Keratinocyte (primary cell): ENCODE results near the gene WFDC2. TPM values are rescaled to one million over a fixed set of nuclear protein-coding genes. Genes with fewer than 3 reads are reported as not detected.

Experiments used
- DNase-seq: peaks from one replicate; pipeline ENCODE4 v3.0.0-alpha.2; 2011; ENCODE audit warnings: low read depth, missing footprints, low spot score
- FAIRE-seq: peaks from 2 replicates; lab custom pipeline; 2011; peaks lifted over from hg19 to GRCh38; lab: Jason Lieb, UNC
- H2AFZ ChIP-seq: 2 replicates; pipeline ENCODE4 v1.6.0; 2012; ENCODE audit warnings: low read length, control low read depth, inconsistent platforms; ENCODE audit not compliant: control insufficient read depth
- H3K27ac ChIP-seq: 2 replicates; pipeline ENCODE4 v1.5.1; 2011; ENCODE audit warnings: low read length; ENCODE audit not compliant: control insufficient read depth, insufficient read depth
- H3K27me3 ChIP-seq: 3 replicates; pipeline ENCODE4 v1.6.0; 2011; ENCODE audit warnings: low read length; ENCODE audit not compliant: control insufficient read depth, insufficient read depth; ENCODE audit errors: extremely low read depth
- H3K36me3 ChIP-seq, 2 experiments: 2 replicates in 1 of 2; 3 replicates in 1 of 2; pipeline ENCODE4 v1.5.1; 2011; ENCODE audit warnings: low read length in 2 of 2, mild to moderate bottlenecking in 1 of 2; ENCODE audit not compliant: control insufficient read depth in 2 of 2, insufficient read depth in 2 of 2; ENCODE audit errors: extremely low read depth in 1 of 2
- H3K4me1 ChIP-seq: 3 replicates; pipeline ENCODE4 v1.5.1; 2011; ENCODE audit warnings: low read length; ENCODE audit not compliant: control insufficient read depth, insufficient read depth; ENCODE audit errors: extremely low read depth
- H3K4me2 ChIP-seq: 3 replicates; pipeline ENCODE4 v1.6.0; 2011; ENCODE audit warnings: low read depth, low read length; ENCODE audit not compliant: control insufficient read depth, insufficient read depth; ENCODE audit errors: extremely low read depth
- H3K4me3 ChIP-seq, 3 experiments: fragments of 200-600 bp in 1 of 3; sonication (generic) in 1 of 3; 2 replicates in 2 of 3; 3 replicates in 1 of 3; pipeline ENCODE4 v1.5.1; 2011 to 2016; ENCODE audit warnings: low read length in 3 of 3, mild to moderate bottlenecking in 3 of 3, control low read depth in 2 of 3, inconsistent platforms in 1 of 3, low read depth in 1 of 3, mixed read lengths in 1 of 3, mixed run types in 1 of 3, moderate library complexity in 1 of 3; ENCODE audit not compliant: control insufficient read depth in 2 of 3, insufficient read depth in 2 of 3; ENCODE audit errors: extremely low read depth in 1 of 3
- H3K79me2 ChIP-seq: 2 replicates; pipeline ENCODE4 v1.6.0; 2012; ENCODE audit warnings: low read length; ENCODE audit not compliant: control insufficient read depth, insufficient read depth
- H3K9ac ChIP-seq: 3 replicates; pipeline ENCODE4 v1.6.0; 2011; ENCODE audit warnings: low read length; ENCODE audit not compliant: control insufficient read depth, insufficient read depth; ENCODE audit errors: extremely low read depth
- H3K9me1 ChIP-seq: 3 replicates; pipeline ENCODE4 v1.6.0; 2011; ENCODE audit warnings: low read length; ENCODE audit not compliant: control insufficient read depth, insufficient read depth; ENCODE audit errors: extremely low read depth
- H3K9me3 ChIP-seq: 2 replicates; pipeline ENCODE4 v1.5.1; 2012; ENCODE audit warnings: low read depth, low read length; ENCODE audit not compliant: control insufficient read depth
- H4K20me1 ChIP-seq: 3 replicates; pipeline ENCODE4 v1.6.0; 2011; ENCODE audit warnings: low read length; ENCODE audit not compliant: control insufficient read depth, insufficient read depth; ENCODE audit errors: extremely low read depth
- CTCF ChIP-seq, 3 experiments: IDR thresholded peaks in 1 of 3; conservative IDR thresholded peaks in 1 of 3; optimal IDR thresholded peaks in 1 of 3; 2 replicates in 2 of 3; 3 replicates in 1 of 3; pipeline versions ENCODE3 to v1.5.1; 2011; ENCODE audit warnings: low read length in 3 of 3, mild to moderate bottlenecking in 3 of 3, moderate library complexity in 2 of 3, control low read depth in 1 of 3, inconsistent platforms in 1 of 3; ENCODE audit not compliant: insufficient read depth in 2 of 3; ENCODE audit errors: extremely low read depth in 1 of 3
- EZH2 ChIP-seq: IDR thresholded peaks from one replicate; pipeline ENCODE4 v1.6.1; 2012; ENCODE audit warnings: inconsistent platforms, mild to moderate bottlenecking, low read length, moderate library complexity
- dilution Hi-C: fragments of 300-500 bp; cut with MboI; formaldehyde crosslinking; loops from one replicate; pipeline ENCODE4 v1.7.0; 2020; ENCODE audit warnings: low sequenced_read_pairs; ENCODE audit not compliant: extremely low pct_ligation_motif_present
- polyA plus RNA-seq, 5 experiments: library from polyadenylated mRNA; depleted of rRNA in 3 of 5; stranded (reverse) in 3 of 5; stranded (forward) in 1 of 5; unstranded in 1 of 5; fragments of >200 nt; gene quantifications; 1 replicate in 1 of 5; 2 replicates in 3 of 5; 3 replicates in 1 of 5; pipeline versions ENCODE4 v1.2.1 to v1.2.3, GENCODE V29; 2011 to 2012; ENCODE audit warnings: missing spikeins in 2 of 5, low read depth in 1 of 5, low replicate concordance in 1 of 5

WFDC2 gene
- polyA plus RNA-seq, 1 donor (not counting 4 experiments of a cell fraction or from before 2014, with no cell fraction given) = not detected

GRCh38 chr20:45510242-45510862 is 40.8 kb downstream of the WFDC2 start:
- Histone ChIP-seq H3K27ac (no peak overlapping the region), H3K9me3 (no peaks in the 10 kb centered on the region), H3K4me1 (peaks cover 21% of the 10 kb centered on the region), H3K4me2 (no peak overlapping the region), H3K4me3 (no peak overlapping the region), H3K9ac (no peak overlapping the region), H4K20me1 (no peaks in the 10 kb centered on the region), H3K79me2 (no peaks in the 10 kb centered on the region), H2AFZ (no peak overlapping the region), H3K36me3 (no peaks in the 10 kb centered on the region), H3K9me1 (no peaks in the 10 kb centered on the region), H3K27me3 (peaks cover 6% of the 10 kb centered on the region)
- dilution Hi-C loops = no loop called here
- DNase-seq = no peak
- no peak for FAIRE-seq
- TF ChIP-seq CTCF (optimal IDR thresholded peaks at IDR 0.05 in 1 of 3, IDR thresholded peaks at IDR 0.05 in 1 of 3, conservative IDR thresholded peaks at IDR 0.05 in 1 of 3; ENCODE audit: extremely low read depth in 1 of 3, insufficient read depth in 2 of 3, low read length in 3 of 3) (no peak), EZH2 (no peak)

DNA sequence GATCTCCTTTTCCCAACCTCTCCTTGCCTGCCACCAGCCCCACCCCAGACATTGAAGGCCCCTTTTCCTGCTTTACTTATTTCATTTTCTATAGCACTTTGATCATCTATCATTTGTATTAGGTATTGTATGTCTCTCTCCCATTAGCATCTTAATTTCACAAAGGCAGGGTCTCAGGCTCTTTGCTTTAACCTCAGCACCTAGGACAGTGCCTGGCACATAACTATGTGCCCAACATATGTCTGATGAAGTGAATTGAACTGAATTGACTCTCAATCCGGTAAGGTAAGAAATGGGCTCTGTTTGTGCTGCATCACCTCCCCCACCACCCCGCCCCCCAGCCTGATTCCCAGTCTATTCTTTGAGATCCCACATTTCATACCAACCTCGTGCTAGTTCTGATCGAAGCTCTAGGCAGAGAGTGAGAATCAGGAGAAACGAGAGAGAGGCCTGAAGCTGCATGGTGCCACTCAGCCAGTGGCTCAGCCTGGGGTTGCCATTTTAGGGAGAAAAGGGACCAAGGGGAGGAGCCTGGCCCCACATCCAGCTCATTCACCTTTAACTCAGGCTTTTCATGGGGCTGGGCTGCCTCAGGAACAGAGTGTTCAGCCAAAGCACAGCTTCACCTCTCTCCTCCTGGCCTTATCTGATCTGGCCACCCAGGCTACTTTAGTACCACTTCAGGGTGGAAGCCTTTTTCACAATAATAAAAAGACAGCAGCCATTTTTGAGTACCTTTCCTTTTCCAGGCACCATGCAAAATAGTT is 45.8 kb downstream of the WFDC2 start, which contains the start of gene SPINT3:
Gene SPINT3 (minus strand): TSS at position 476 of the 767 bp plus-strand sequence. CDS start 14 bp downstream, at position 462.
- dilution Hi-C loops = no loop called here
- Histone ChIP-seq H3K27ac (no peak within 1 kb of the TSS), H3K27me3 (peaks cover 8% of the 10 kb centered on the region), H3K4me2 (no peak within 1 kb of the TSS), H3K9me1 (no peaks in the 10 kb centered on the region), H3K36me3 (no peaks in the 10 kb centered on the region), H3K4me1 (peaks cover 17% of the 10 kb centered on the region), H3K9ac (no peak within 1 kb of the TSS), H3K4me3 (no peak within 1 kb of the TSS), H3K9me3 (no peaks in the 10 kb centered on the region), H2AFZ (no peak within 1 kb of the TSS), H3K79me2 (no peaks in the 10 kb centered on the region), H4K20me1 (no peaks in the 10 kb centered on the region)
- TF ChIP-seq EZH2 = no peak
- TF ChIP-seq CTCF (optimal IDR thresholded peaks at IDR 0.05 in 1 of 3, IDR thresholded peaks at IDR 0.05 in 1 of 3, conservative IDR thresholded peaks at IDR 0.05 in 1 of 3; ENCODE audit: extremely low read depth in 1 of 3, insufficient read depth in 2 of 3, low read length in 3 of 3) = no peak
- DNase-seq = no peak
- no peak for FAIRE-seq
